ENCODE results near the gene IQSEC3.

IQSEC3 gene

GRCh38 chr12:188910-189621 is 122.5 kb downstream of the IQSEC3 start:
- no peaks in the 10 kb centered on the region for H3K9me3 ChIP-seq (ENCODE audit: severe bottlenecking)
- no peak overlapping the region for H3K27ac ChIP-seq (ENCODE audit: poor library complexity, severe bottlenecking)
- DNase-seq (ENCODE audit: low spot score) (no peak), ATAC-seq (ENCODE audit: low read depth) (peak; percentile 75)
- peak overlapping the region; percentile 21 for H3K4me3 ChIP-seq (ENCODE audit: severe bottlenecking)
- no peaks in the 10 kb centered on the region for H3K4me1 ChIP-seq (ENCODE audit: insufficient read depth, poor library complexity, severe bottlenecking)
- H3K36me3 ChIP-seq (ENCODE audit: low read depth): no peaks in the 10 kb centered on the region
- H3K27me3 ChIP-seq (ENCODE audit: insufficient read depth, poor library complexity, severe bottlenecking): no peaks in the 10 kb centered on the region
- peak; percentile 70 for TF ChIP-seq CTCF (IDR thresholded peaks at IDR 0.05; ENCODE audit: poor library complexity, severe bottlenecking)

- Histone ChIP-seq H3K4me3 (ENCODE audit: severe bottlenecking) (no peak overlapping the region), H3K27me3 (ENCODE audit: insufficient read depth, poor library complexity, severe bottlenecking) (no peaks in the 10 kb centered on the region), H3K4me1 (ENCODE audit: insufficient read depth, poor library complexity, severe bottlenecking) (no peaks in the 10 kb centered on the region), H3K36me3 (ENCODE audit: low read depth) (no peaks in the 10 kb centered on the region), H3K9me3 (ENCODE audit: severe bottlenecking) (no peaks in the 10 kb centered on the region), H3K27ac (ENCODE audit: poor library complexity, severe bottlenecking) (no peak overlapping the region)
- DNase-seq (ENCODE audit: low spot score) (no peak), ATAC-seq (ENCODE audit: low read depth) (no peak)
- no peak for TF ChIP-seq CTCF (IDR thresholded peaks at IDR 0.05; ENCODE audit: poor library complexity, severe bottlenecking)
These were observed 123.0 kb downstream of the IQSEC3 start for GRCh38 chr12:189622-189962.

- DNase-seq (ENCODE audit: low spot score) (no peak), ATAC-seq (ENCODE audit: low read depth) (no peak)
- Histone ChIP-seq H3K27me3 (ENCODE audit: insufficient read depth, poor library complexity, severe bottlenecking) (no peaks in the 10 kb centered on the region), H3K36me3 (ENCODE audit: low read depth) (no peaks in the 10 kb centered on the region), H3K4me1 (ENCODE audit: insufficient read depth, poor library complexity, severe bottlenecking) (no peaks in the 10 kb centered on the region), H3K27ac (ENCODE audit: poor library complexity, severe bottlenecking) (no peak overlapping the region), H3K9me3 (ENCODE audit: severe bottlenecking) (no peaks in the 10 kb centered on the region), H3K4me3 (ENCODE audit: severe bottlenecking) (no peak overlapping the region)
- TF ChIP-seq CTCF (IDR thresholded peaks at IDR 0.05; ENCODE audit: poor library complexity, severe bottlenecking): no peak
These were observed 124.3 kb downstream of the IQSEC3 start for GRCh38 chr12:190881-191280.

- no peaks in the 10 kb centered on the region for H3K4me1 ChIP-seq (ENCODE audit: insufficient read depth, poor library complexity, severe bottlenecking)
- DNase-seq (ENCODE audit: low spot score) (no peak), ATAC-seq (ENCODE audit: low read depth) (no peak)
- no peak overlapping the region for H3K4me3 ChIP-seq (ENCODE audit: severe bottlenecking)
- H3K9me3 ChIP-seq (ENCODE audit: severe bottlenecking): no peaks in the 10 kb centered on the region
- H3K27ac ChIP-seq (ENCODE audit: poor library complexity, severe bottlenecking): no peak overlapping the region
- H3K36me3 ChIP-seq (ENCODE audit: low read depth): no peaks in the 10 kb centered on the region
- H3K27me3 ChIP-seq (ENCODE audit: insufficient read depth, poor library complexity, severe bottlenecking): no peaks in the 10 kb centered on the region
- no peak for TF ChIP-seq CTCF (IDR thresholded peaks at IDR 0.05; ENCODE audit: poor library complexity, severe bottlenecking)
These were observed 125.0 kb downstream of the IQSEC3 start for GRCh38 chr12:191541-191940.

GRCh38 chr12:193261-193660 is 126.7 kb downstream of the IQSEC3 start:
- no peaks in the 10 kb centered on the region for H3K27me3 ChIP-seq (ENCODE audit: insufficient read depth, poor library complexity, severe bottlenecking)
- H3K27ac ChIP-seq (ENCODE audit: poor library complexity, severe bottlenecking): no peak overlapping the region
- H3K9me3 ChIP-seq (ENCODE audit: severe bottlenecking): no peaks in the 10 kb centered on the region
- DNase-seq (ENCODE audit: low spot score) (no peak), ATAC-seq (ENCODE audit: low read depth) (no peak)
- TF ChIP-seq CTCF (IDR thresholded peaks at IDR 0.05; ENCODE audit: poor library complexity, severe bottlenecking): no peak
- no peaks in the 10 kb centered on the region for H3K4me1 ChIP-seq (ENCODE audit: insufficient read depth, poor library complexity, severe bottlenecking)
- no peaks in the 10 kb centered on the region for H3K36me3 ChIP-seq (ENCODE audit: low read depth)
- H3K4me3 ChIP-seq (ENCODE audit: severe bottlenecking): no peak overlapping the region

Data from RWPE2 (cell line).